Fibroblast of lung (primary cell): ENCODE results near the gene ELMO2.

Experiments used
- EZH2 ChIP-seq: IDR thresholded peaks from 2 replicates; pipeline ENCODE4 v1.5.1; 2012; ENCODE audit warnings: low read length, control low read depth, mild to moderate bottlenecking; ENCODE audit errors: missing control alignments
- TF ChIP-seq, protein P1 (sequence below), 2 donors: IDR thresholded peaks in 1 of 2; conservative IDR thresholded peaks in 1 of 2; 1 replicate in 1 of 2; 2 replicates in 1 of 2; pipeline ENCODE4 v1.5.1; 2011 to 2012; ENCODE audit warnings: low read length in 2 of 2, control low read depth in 1 of 2, inconsistent platforms in 1 of 2, low read depth in 1 of 2, mild to moderate bottlenecking in 1 of 2

- no peak for TF ChIP-seq EZH2
- TF ChIP-seq, protein P1, sequence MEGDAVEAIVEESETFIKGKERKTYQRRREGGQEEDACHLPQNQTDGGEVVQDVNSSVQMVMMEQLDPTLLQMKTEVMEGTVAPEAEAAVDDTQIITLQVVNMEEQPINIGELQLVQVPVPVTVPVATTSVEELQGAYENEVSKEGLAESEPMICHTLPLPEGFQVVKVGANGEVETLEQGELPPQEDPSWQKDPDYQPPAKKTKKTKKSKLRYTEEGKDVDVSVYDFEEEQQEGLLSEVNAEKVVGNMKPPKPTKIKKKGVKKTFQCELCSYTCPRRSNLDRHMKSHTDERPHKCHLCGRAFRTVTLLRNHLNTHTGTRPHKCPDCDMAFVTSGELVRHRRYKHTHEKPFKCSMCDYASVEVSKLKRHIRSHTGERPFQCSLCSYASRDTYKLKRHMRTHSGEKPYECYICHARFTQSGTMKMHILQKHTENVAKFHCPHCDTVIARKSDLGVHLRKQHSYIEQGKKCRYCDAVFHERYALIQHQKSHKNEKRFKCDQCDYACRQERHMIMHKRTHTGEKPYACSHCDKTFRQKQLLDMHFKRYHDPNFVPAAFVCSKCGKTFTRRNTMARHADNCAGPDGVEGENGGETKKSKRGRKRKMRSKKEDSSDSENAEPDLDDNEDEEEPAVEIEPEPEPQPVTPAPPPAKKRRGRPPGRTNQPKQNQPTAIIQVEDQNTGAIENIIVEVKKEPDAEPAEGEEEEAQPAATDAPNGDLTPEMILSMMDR (conservative IDR thresholded peaks at IDR 0.05 in 1 of 2, IDR thresholded peaks at IDR 0.05 in 1 of 2; ENCODE audit: low read depth in 1 of 2, low read length in 2 of 2) = no peak
Measured at GRCh38 chr20:46455729-46456128, 49.3 kb upstream of the ELMO2 start.
